Measurements from ENCODE around the gene KYNU. TPM values are rescaled to one million over a fixed set of nuclear protein-coding genes. Genes with fewer than 3 reads are reported as not detected.
"Not testable (repeated sequence)": the region's sequence is repeated elsewhere in the genome, so short reads cannot be mapped to it uniquely, and the experiment has no call there.

Gene KYNU
- total RNA-seq, 1 donor from 2014 or later, result 30.3 TPM

DNA sequence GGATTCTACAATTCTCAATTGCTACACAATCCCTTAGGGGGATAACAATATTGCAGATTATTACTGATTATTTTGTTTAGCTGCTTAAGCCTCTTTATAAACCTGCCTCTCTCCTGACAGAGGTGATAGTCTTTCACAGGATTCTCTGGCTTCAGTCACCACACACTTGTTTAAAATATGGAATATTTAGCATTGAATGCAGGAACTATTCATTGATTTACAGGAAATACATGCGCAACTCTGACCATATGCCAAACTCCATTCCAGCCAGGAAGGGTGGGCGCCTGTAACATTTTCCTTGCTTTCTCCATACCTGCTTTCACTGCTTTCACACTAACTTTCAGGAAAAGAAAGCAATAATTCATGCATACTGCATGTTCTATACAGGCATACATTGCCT, 207.0 kb downstream of the KYNU start:
- TF ChIP-seq, protein P1, sequence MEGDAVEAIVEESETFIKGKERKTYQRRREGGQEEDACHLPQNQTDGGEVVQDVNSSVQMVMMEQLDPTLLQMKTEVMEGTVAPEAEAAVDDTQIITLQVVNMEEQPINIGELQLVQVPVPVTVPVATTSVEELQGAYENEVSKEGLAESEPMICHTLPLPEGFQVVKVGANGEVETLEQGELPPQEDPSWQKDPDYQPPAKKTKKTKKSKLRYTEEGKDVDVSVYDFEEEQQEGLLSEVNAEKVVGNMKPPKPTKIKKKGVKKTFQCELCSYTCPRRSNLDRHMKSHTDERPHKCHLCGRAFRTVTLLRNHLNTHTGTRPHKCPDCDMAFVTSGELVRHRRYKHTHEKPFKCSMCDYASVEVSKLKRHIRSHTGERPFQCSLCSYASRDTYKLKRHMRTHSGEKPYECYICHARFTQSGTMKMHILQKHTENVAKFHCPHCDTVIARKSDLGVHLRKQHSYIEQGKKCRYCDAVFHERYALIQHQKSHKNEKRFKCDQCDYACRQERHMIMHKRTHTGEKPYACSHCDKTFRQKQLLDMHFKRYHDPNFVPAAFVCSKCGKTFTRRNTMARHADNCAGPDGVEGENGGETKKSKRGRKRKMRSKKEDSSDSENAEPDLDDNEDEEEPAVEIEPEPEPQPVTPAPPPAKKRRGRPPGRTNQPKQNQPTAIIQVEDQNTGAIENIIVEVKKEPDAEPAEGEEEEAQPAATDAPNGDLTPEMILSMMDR (IDR thresholded peaks at IDR 0.05; ENCODE audit: insufficient read depth, low read length, severe bottlenecking), result no peak
- Histone ChIP-seq H3K4me3 (ENCODE audit: low read depth, low read length) (no peak overlapping the region), H3K27me3 (ENCODE audit: control insufficient read depth, insufficient read depth, low read length) (no peaks in the 10 kb centered on the region), H3K36me3 (ENCODE audit: control insufficient read depth, insufficient read depth, low read length) (no peaks in the 10 kb centered on the region)
- DNase-seq (ENCODE audit: low read depth), result no peak
- no peak for FAIRE-seq

DNA sequence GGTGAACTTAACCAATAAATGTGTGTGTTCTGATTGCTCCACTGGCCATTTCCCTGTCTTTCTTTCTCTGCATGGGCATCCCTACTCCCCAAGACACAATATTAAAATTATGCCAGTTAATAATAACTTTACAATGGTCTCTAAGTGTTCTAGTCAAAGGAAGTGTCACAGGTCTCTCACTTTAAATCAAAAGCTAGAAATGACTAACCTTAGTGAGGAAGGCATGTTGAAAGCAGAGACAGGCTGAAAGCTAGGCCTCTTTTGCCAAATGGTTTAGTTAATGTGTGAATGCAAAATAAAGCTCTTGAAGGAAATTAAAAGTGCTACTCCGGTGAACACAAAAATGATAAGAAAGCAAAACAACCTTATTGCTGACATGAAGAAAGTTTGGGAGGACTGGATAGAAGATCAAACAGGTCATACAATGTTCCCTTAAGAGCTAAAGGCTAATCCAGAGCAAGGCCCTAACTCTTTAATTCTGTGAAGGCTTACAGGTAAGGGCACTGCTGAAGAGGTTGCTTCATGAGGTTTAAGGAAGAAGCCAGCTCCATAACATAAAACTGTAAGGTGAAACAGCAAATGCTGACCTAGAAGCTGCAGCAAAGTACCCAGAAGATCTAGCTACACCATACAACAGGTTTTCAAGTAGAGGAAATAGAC, 207.8 kb downstream of the KYNU start:
- Histone ChIP-seq H3K27me3 (ENCODE audit: control insufficient read depth, insufficient read depth, low read length) (no peaks in the 10 kb centered on the region), H3K4me3 (ENCODE audit: low read depth, low read length) (no peak overlapping the region), H3K36me3 (ENCODE audit: control insufficient read depth, insufficient read depth, low read length) (no peaks in the 10 kb centered on the region)
- TF ChIP-seq, protein P1 (IDR thresholded peaks at IDR 0.05; ENCODE audit: insufficient read depth, low read length, severe bottlenecking), result no peak
- DNase-seq (ENCODE audit: low read depth) (no peak), FAIRE-seq (no peak)

DNA sequence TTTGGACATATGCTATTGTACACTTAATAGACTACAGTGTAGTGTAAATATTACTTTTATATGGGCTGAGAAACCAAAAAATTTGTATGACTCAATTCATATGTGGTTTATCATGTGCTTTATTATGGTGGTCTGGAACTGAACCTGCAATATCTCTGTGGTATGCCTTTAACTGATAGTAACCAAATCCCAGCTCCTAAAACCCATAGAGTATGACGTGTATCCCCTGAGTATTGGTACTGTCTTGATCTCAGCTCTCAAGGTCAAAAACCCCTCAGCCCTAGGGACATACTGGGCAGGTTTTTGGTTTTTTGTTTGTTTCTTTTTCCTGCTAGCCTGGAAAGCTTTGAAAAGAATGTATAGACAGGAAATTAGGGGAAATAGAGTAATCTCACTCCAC, 209.6 kb downstream of the KYNU start:
- DNase-seq (ENCODE audit: low read depth) (no peak), FAIRE-seq (no peak)
- TF ChIP-seq, protein P1 (IDR thresholded peaks at IDR 0.05; ENCODE audit: insufficient read depth, low read length, severe bottlenecking), result no peak
- Histone ChIP-seq H3K4me3 (ENCODE audit: low read depth, low read length) (no peak overlapping the region), H3K36me3 (ENCODE audit: control insufficient read depth, insufficient read depth, low read length) (no peaks in the 10 kb centered on the region), H3K27me3 (ENCODE audit: control insufficient read depth, insufficient read depth, low read length) (no peaks in the 10 kb centered on the region)

DNA sequence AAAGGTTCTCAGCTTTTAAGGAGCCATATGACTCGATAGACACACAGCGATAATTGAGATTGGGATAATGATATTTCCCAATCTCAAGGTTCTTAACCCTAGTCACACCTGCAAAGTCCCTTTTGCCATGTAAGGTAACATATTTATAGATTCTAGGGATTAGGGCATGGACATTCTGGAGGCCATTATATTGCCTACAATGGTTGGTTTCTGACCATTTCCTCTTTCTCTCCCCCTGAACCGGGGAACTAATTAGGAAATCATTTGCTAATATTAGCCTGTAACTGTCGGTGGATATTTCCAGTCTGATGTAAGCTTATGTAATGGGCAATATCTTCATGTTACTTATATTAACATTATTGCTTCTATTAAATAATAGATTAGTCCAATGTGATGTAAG, 210.9 kb downstream of the KYNU start:
- no peak for FAIRE-seq

DNA sequence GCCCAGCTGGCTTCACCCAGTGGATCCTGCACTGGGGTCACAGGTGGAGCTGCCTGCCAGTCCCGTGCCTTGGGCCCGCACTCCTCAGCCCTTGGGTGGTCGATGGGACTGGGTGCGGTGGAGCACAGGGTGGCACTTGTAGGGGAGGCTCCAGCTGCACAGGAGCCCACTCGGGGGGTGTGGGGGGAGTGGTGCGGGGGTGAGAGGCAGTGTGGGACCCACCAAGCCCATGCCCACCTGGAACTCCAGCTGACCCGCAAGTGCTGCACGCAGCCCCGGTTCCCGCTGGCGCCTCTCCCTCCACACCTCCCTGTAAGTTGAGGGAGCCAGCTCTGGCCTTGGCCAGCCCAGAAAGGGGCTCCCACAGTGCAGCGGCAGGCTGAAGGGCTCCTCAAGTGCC, 212.1 kb downstream of the KYNU start:
- H3K27me3 ChIP-seq (ENCODE audit: control insufficient read depth, insufficient read depth, low read length); DNase-seq (ENCODE audit: low read depth); H3K4me3 ChIP-seq (ENCODE audit: low read depth, low read length); H3K36me3 ChIP-seq (ENCODE audit: control insufficient read depth, insufficient read depth, low read length); FAIRE-seq: not testable (repeated sequence)

More for the DNA sequence above, 210.9 kb downstream of the KYNU start:
- H3K4me3 ChIP-seq (ENCODE audit: low read depth, low read length), result no peak overlapping the region
- no peak for DNase-seq (ENCODE audit: low read depth)
- no peaks in the 10 kb centered on the region for H3K36me3 ChIP-seq (ENCODE audit: control insufficient read depth, insufficient read depth, low read length)
- no peaks in the 10 kb centered on the region for H3K27me3 ChIP-seq (ENCODE audit: control insufficient read depth, insufficient read depth, low read length)
- TF ChIP-seq, protein P1 (IDR thresholded peaks at IDR 0.05; ENCODE audit: insufficient read depth, low read length, severe bottlenecking), result no peak
